ENCODE data around the gene SECISBP2.

- TF ChIP-seq CTCF (IDR thresholded peaks at IDR 0.05) (no peak), POLR2A (IDR thresholded peaks at IDR 0.05) (no peak)
Measured at GRCh38 chr9:89386797-89387196, 68.5 kb downstream of the SECISBP2 start.

All from heart left ventricle (tissue), 13 donors.